Endothelial cell (in vitro differentiated cells): ENCODE measurements around the gene SLC22A23. TPM values are rescaled to one million over a fixed set of nuclear protein-coding genes. Genes with fewer than 3 reads are reported as not detected.

Source experiments
- DNase-seq: peaks from one replicate; pipeline ENCODE4 v3.0.0; 2021; ENCODE audit warnings: low spot score
- H3K27ac Mint-ChIP-seq: one replicate; pipeline ENCODE4 v1.8.0; 2021; ENCODE audit warnings: mixed read lengths, inconsistent platforms; ENCODE audit not compliant: unreplicated experiment
- H3K27me3 Mint-ChIP-seq: one replicate; pipeline ENCODE4 v1.8.0; 2021; ENCODE audit warnings: mild to moderate bottlenecking, moderate library complexity, mixed read lengths, inconsistent platforms; ENCODE audit not compliant: unreplicated experiment
- H3K36me3 Mint-ChIP-seq: one replicate; pipeline ENCODE4 v1.8.0; 2021; ENCODE audit warnings: mild to moderate bottlenecking, low read depth, mixed read lengths, inconsistent platforms; ENCODE audit not compliant: unreplicated experiment
- H3K4me1 Mint-ChIP-seq: one replicate; pipeline ENCODE4 v1.8.0; 2021; ENCODE audit warnings: mild to moderate bottlenecking, mixed read lengths, inconsistent platforms; ENCODE audit not compliant: unreplicated experiment
- H3K4me3 Mint-ChIP-seq: one replicate; pipeline ENCODE4 v1.8.0; 2021; ENCODE audit warnings: mild to moderate bottlenecking, mixed read lengths, inconsistent platforms; ENCODE audit not compliant: unreplicated experiment
- H3K9me3 Mint-ChIP-seq: one replicate; pipeline ENCODE4 v1.8.0; 2021; ENCODE audit warnings: mixed read lengths, inconsistent platforms; ENCODE audit not compliant: unreplicated experiment
- CTCF ChIP-seq: fragments of 200-600 bp; sonication (generic); IDR thresholded peaks from one replicate; pipeline ENCODE4 v1.5.0; 2021; ENCODE audit warnings: antibody characterized with exemption; ENCODE audit not compliant: unreplicated experiment
- total RNA-seq: library from RNA; stranded (reverse); fragmentation: NEBNext Ultra II Directional; extraction: Animal tissue kit (Norgen Biotek cat#: 25700); gene quantifications from one replicate; pipeline ENCODE4 v1.2.1, GENCODE V29; 2021; ENCODE audit not compliant: unreplicated experiment

The SLC22A23 gene
- total RNA-seq, 1 donor from 2014 or later, result 72.7 TPM

GRCh38 chr6:3494391-3495100 is 37.7 kb upstream of the SLC22A23 start:
- H3K36me3 Mint-ChIP-seq, result peaks cover 4% of the 10 kb centered on the region
- H3K4me1 Mint-ChIP-seq, result no peaks in the 10 kb centered on the region
- H3K4me3 Mint-ChIP-seq, result no peak overlapping the region

GRCh38 chr6:3490625-3490980 is 33.8 kb upstream of the SLC22A23 start:
- no peak overlapping the region for H3K27ac Mint-ChIP-seq
- H3K9me3 Mint-ChIP-seq, result no peaks in the 10 kb centered on the region
- peaks cover 3% of the 10 kb centered on the region for H3K27me3 Mint-ChIP-seq
- peaks cover 8% of the 10 kb centered on the region for H3K4me1 Mint-ChIP-seq
- H3K36me3 Mint-ChIP-seq, result peaks cover 4% of the 10 kb centered on the region
- DNase-seq, result no peak
- H3K4me3 Mint-ChIP-seq, result no peak overlapping the region
- TF ChIP-seq CTCF, result no peak

More at GRCh38 chr6:3494391-3495100, 37.7 kb upstream of the SLC22A23 start:
- TF ChIP-seq CTCF, result no peak
- Mint-ChIP-seq H3K9me3 (no peaks in the 10 kb centered on the region), H3K27me3 (peaks cover 5% of the 10 kb centered on the region), H3K27ac (no peak overlapping the region)
- DNase-seq, result no peak

- Mint-ChIP-seq H3K9me3 (no peaks in the 10 kb centered on the region), H3K4me3 (no peak overlapping the region), H3K4me1 (peaks cover 8% of the 10 kb centered on the region), H3K27ac (no peak overlapping the region), H3K36me3 (peaks cover 4% of the 10 kb centered on the region), H3K27me3 (peaks cover 3% of the 10 kb centered on the region)
- no peak for TF ChIP-seq CTCF
- DNase-seq, result no peak
Observed at GRCh38 chr6:3489961-3490624, 33.2 kb upstream of the SLC22A23 start.

- Mint-ChIP-seq H3K4me1 (peaks cover 8% of the 10 kb centered on the region), H3K36me3 (peaks cover 4% of the 10 kb centered on the region), H3K27ac (no peak overlapping the region), H3K27me3 (peaks cover 3% of the 10 kb centered on the region), H3K9me3 (no peaks in the 10 kb centered on the region), H3K4me3 (no peak overlapping the region)
- TF ChIP-seq CTCF, result no peak
- DNase-seq, result no peak
Observed at GRCh38 chr6:3489027-3489757, 32.3 kb upstream of the SLC22A23 start.
